ENCODE measurements around the gene ALG9.
"Not testable (repeated sequence)": the region's sequence is repeated elsewhere in the genome, so short reads cannot be mapped to it uniquely, and the experiment has no call there.

Gene ALG9

DNA sequence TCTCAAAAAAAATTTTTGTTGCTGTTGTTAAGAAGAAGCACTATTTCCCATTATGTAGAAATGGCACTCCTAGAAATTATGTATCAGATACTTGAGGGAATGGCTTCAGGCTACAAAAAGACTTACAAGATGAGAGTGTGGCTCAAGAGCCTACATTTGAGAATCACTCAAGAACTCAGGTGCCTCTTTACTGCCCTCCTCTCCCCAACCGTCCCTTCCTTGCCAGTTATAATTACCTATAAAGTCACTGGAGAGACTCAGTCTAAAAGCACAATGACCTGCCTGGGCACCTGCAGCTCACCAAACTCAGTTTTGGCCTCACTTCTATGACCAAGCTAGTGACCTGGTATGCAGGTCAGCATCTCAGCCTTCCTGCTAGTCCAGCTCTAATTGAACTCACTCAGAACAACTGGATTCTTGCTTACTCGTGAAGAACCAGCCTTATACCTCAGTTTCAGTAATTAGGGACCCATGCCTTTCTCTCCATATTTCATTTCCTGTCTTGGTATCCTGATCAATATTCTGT, 63.3 kb downstream of the ALG9 start:
- FAIRE-seq: no peak
- no peak for DNase-seq (ENCODE audit: extremely low spot score, insufficient read length, low read depth)

DNA sequence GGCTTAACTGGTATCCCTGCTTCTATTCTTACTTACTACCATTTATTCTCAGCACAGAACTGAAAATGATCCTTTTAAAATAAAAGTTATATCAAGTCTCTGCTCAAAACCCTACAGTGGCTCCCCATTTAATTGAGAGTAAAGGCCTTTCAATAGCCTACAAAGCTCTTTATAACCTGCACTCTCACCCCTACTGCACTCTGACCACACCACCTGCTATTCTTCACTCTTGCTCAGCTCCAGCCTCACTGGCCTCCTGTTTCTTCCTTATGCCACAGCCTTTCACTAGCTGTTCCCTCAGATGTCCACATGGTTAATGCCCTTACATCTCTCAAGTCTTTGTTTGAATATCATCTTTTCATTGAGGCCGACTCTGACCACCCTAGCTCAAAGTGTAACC, 64.3 kb downstream of the ALG9 start:
- DNase-seq (ENCODE audit: extremely low spot score, insufficient read length, low read depth) (no peak), FAIRE-seq (no peak)

DNA sequence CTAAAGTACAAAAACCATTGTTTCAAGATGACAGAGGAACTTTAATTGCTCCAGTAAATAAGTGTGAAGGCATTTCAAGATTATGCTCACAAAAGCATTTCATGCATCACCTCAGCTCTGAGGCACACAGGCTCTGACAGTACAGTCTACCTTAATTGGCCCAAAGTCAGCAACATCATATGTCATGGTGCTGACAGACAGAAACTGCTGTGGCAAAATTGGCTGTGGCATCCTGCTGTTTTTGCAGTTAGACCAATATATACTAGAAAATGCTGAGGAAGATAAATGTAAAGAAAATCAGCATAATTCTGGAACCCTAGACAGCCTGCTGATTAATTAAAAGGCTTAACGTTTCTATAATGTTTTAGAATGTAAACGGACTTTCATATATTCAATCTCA, 70.2 kb downstream of the ALG9 start:
- DNase-seq (ENCODE audit: extremely low spot score, insufficient read length, low read depth): no peak
- FAIRE-seq: no peak

DNA sequence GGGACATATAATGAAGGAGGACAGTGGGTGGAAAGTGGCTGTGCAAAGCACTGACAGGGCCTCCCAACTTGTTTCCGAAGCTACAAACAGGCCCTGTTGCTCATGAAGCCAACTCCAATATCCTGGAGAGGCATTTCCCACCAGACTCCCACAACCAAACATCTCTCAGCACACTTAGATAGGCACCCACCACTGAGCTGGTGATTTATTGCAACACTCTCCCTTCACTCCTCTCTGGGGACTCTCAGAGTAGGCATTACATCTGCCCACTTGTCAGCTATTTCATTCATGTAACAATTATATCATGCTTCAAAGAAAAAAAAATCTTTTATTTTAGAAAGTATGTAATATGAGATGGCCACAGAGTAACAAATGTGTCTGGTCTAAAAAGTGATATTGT, 73.1 kb downstream of the ALG9 start:
- no peak for FAIRE-seq
- no peak for DNase-seq (ENCODE audit: extremely low spot score, insufficient read length, low read depth)

DNA sequence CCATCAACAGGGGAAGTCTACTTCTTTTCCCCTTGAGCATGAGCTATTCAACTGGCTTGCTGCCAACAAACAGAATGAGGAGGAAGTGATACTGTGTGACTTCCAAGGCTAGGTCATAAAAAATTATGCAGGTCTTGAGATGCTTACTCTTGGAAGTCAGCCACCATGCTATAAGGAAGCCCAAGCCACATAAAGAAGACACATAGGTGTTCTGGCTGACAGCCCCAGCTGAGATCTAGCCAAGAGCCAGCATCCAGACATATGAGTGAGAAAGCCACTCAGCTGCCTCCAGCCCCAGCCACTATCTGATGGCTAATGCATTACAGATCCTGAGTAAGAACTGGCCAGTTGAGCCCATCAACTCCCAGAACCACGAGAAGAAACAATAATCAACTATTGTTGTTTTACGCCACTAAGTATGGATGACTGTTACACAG, 74.2 kb downstream of the ALG9 start:
- no peak for DNase-seq (ENCODE audit: extremely low spot score, insufficient read length, low read depth)
- FAIRE-seq: peak; percentile 69

DNA sequence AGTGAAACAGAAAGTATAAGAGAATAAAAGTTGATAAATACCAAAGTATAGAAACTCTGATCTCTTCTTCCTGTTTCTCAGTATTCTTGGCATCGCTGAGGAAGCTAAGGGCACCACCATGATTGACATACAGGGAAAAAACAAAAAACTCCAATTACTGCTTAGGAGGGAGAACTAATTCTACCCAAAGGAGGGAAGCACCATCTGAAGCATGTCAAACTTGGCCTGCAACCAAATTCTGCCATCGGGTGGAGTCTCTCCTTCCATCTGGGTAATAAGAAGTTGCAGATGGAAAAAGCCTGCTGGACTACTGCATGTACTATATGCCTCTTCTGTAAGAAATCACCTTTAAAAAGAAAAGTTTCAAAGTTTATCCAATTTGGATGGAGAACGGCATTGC, 74.7 kb downstream of the ALG9 start:
- FAIRE-seq: no peak
- no peak for DNase-seq (ENCODE audit: extremely low spot score, insufficient read length, low read depth)

DNA sequence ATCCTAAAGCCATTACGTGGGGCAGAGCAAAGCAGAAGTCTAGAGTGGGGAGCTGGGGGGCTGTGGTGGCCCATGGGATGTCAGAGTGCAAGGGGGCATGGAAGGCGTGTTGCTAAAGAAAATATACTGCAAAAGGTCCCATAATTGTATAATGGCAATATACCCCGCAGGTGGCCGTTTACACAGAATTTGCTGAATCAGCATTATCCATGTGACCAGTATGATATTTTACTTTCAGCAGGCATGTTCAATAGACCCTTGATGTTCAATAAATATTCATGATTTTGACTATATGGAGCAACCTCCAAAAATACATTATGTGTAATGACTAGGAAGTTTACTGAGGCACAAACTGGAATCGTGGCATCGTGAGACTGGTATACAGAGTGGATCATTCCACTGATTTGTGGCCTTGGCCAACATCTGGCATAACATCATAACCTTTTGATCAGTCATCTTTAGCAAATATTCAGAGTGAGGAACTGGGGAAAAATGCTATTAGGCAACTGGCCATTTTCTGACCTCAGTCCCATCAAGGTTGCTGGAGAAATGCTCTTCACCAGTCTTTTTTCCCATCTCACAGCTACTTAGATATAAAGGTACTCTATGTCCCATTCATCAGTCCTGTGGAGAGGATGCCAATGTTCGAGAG, 75.9 kb downstream of the ALG9 start:
- no peak for DNase-seq (ENCODE audit: extremely low spot score, insufficient read length, low read depth)

DNA sequence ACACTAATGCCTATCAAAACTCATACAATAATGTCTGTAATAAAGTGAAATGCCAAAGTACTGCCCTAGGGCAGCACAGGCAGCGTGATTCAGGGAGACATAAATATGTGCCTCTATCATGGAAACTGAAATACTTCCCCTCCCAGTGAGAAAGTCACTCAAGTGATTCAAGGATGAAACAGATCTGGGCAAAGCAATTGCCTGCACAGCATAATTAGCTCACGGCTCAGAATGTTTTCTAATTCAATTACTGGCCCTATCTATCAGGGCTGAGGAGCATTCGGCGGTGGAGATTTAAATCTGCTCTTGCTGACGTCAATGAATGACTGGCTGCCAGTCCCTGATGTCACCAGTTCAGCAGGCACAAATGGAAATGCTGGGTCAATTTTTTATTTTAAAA, 77.5 kb downstream of the ALG9 start:
- DNase-seq (ENCODE audit: extremely low spot score, insufficient read length, low read depth) (no peak), FAIRE-seq (no peak)

More for the DNA sequence above, 75.9 kb downstream of the ALG9 start:
- no peak for FAIRE-seq

DNA sequence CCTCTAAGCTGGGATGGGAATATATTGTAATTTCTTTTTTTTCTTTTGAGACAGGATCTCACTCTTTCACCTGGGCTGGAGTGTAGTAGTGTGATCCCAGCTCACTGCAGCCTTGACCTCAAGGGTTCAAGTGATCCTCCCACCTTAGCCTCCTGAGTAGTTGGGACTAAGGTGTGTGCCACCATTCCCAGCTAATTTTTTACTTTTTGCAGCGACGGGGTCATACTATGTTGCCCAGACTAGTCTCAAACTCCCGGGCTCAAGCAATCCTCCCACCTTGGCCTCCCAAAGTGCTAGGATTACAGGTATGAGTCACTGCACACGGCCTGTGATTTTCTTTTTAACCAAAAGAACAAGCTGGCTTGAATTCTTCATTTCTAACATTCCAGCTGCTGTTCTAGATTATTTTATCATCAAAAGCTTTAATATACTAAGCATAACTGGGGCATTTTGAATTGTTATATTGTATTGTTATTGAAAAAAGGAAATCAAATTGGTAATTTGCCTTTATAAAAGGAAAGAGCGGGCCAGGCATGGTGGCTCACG, 78.4 kb downstream of the ALG9 start:
- DNase-seq (ENCODE audit: extremely low spot score, insufficient read length, low read depth): no peak
- no peak for FAIRE-seq

DNA sequence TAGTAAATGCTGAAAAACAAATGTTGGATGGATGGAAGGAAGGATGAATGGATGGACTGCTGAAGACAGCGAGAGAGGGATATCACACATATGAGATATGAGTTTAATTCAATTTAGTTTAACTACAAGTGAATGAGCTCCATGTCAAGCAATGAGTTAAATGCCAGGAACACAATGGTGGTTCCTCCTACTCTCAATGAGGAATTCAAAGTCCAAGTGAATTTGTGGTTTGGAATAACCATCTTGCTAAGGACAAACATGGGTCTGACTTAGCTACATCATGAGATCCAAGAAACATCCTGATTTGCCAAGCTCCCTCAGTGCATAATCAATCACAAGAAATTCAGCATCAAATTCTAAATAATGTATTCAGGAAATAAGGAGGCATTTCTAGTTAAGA, 79.1 kb downstream of the ALG9 start:
- FAIRE-seq: no peak
- DNase-seq (ENCODE audit: extremely low spot score, insufficient read length, low read depth): no peak

DNA sequence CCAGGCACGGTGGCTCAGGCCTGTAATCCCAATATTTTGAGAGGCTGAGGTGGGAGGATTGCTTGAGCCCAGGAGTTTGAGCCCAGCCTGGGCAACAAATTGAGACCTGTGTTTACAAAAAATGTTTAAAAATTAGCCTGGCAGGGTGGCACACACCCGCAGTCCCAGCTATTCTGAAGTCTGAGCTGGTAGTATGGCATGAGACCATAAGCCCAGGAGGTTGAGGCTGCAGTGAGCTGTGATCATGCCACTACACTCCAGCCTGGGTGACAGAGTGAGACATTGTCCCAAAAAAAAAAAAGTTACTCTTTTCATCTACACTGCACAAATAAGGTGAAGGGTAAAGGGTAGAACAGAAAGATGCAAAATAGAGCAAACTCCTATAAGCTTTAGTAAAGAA, 82.9 kb downstream of the ALG9 start:
- FAIRE-seq: no peak
- no peak for DNase-seq (ENCODE audit: extremely low spot score, insufficient read length, low read depth)

DNA sequence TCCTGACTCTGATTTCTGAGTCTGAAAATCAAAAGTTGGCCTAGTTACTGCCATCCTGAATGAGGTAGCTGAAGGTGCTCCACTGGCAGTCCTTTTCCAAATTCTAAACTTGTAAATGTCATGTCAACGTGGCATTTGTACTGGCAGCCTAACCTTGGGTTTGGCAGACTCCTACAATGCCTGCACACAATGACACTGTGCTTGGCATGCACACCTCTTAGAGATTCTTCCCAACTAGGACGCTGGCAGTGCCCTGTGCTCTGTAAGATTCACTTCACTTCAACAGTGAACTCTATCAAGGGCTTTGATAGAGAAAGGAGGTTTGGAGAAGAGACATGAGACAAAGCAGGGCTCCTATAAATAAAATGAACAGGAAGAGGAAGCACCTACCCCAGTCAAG, 83.3 kb downstream of the ALG9 start:
- FAIRE-seq (no peak), DNase-seq (ENCODE audit: extremely low spot score, insufficient read length, low read depth) (no peak)

DNA sequence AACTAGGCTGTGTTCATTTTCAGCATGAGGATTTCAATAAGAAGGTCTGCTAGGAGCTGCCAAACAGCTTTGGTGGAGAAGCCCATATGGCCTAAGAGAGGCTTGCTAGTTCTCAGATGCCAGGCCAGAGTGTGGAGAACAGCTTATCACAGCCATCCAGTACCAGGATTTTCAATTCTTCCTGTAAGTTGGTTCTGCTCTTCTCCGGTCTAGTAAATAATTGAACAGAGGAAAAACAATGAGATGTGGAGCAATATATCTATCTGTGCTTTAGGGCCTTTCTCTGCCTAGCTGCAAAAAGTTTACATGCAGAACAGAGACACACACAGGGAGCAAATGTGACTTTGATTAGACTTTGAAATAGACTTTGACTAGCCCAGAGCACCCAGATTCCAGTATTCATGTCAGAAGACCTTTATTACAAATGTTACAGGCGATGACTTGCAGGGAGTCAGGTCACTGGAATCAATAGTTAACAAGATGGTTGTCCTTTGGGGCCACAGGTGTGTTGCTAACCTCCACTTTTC, 85.4 kb downstream of the ALG9 start:
- no peak for FAIRE-seq

DNA sequence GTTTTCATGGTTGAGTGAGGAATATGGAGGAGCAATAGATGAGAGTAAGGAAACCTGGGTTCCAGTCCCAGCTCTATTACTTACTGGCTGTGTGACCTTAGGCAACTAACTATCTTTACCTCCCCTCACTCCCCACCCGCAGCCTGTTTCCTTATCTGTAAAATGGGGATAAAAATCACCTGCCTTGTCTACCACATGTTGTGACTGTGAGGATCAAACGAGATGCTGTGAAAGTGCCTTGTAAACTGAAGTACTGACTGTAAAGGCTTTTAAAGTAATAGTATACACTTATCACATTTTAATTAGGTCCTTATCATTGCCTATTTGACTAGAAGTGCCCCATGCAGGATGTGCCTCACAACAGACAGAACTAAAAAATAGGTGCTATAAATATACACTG, 86.3 kb downstream of the ALG9 start:
- FAIRE-seq (no peak), DNase-seq (ENCODE audit: extremely low spot score, insufficient read length, low read depth) (no peak)

More for the DNA sequence above, 85.4 kb downstream of the ALG9 start:
- no peak for DNase-seq (ENCODE audit: extremely low spot score, insufficient read length, low read depth)

DNA sequence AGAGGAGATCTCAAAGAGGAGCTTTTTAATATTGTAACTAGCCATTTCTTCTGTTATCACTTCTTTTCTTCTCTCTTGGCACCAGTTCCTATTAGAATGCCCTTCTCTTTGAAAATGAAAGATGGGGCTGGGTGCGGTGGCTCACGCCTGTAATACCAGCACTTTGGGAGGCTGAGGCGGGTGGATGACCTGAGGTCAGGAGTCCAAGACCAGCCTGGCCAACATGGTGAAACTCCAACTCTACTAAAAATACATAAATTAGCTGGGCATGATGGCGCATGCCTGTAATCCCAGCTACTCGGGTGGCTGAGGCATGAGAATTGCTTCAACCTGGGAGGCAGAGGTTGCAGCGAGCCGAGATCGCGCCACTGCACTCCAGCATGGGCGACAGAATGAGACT, 87.1 kb downstream of the ALG9 start:
- not testable (repeated sequence) for DNase-seq (ENCODE audit: extremely low spot score, insufficient read length, low read depth); FAIRE-seq

DNA sequence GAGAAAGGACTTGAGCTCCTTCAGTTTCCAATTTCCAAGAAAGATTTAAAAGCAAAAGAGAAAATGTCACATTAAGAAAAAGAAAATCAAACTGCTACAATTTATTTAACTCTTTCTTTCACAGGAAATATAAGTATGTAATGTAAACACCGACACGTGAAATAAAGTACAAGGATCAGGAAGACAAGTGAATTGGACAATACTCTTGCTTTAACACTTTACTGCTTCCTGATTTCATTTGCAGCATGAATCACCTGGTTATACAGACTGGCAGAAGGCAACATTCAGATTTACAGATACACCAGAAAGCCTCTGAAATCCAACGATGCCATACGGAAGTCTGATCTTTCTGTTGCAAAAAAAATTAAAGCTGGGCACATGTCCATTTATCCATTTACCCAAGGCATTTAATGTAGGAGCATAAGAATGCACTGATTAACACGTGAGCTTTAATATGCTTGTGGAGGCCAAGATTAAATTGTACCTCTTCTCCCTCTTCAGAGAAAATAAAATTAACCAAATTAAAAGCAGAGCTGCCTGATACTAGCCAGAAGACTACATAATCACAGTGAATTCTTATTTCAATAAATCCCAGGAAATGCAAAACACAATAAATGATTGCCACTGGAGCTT, 89.2 kb downstream of the ALG9 start:
- no peak for FAIRE-seq

DNA sequence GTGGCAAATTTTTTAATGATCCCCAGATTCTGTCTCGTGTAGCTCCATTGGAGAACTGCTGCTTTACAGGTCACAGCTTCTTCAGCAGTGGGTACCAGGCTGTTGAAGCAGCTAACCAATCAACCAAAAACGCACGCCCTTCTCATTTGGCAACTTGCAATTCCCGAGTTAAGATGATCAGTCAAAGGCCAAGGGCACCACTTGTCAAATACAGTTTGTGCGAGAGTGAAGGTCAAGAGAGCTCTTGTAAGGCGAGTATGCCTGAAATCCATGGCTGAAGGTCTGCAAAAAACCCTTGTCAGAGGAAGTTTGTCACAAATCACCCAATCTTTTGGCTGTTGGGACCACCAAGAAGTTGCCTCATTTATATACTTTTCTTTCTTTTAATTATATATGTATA, 92.3 kb downstream of the ALG9 start:
- DNase-seq (ENCODE audit: extremely low spot score, insufficient read length, low read depth): no peak
- no peak for FAIRE-seq

More for the DNA sequence above, 89.2 kb downstream of the ALG9 start:
- no peak for DNase-seq (ENCODE audit: extremely low spot score, insufficient read length, low read depth)

DNA sequence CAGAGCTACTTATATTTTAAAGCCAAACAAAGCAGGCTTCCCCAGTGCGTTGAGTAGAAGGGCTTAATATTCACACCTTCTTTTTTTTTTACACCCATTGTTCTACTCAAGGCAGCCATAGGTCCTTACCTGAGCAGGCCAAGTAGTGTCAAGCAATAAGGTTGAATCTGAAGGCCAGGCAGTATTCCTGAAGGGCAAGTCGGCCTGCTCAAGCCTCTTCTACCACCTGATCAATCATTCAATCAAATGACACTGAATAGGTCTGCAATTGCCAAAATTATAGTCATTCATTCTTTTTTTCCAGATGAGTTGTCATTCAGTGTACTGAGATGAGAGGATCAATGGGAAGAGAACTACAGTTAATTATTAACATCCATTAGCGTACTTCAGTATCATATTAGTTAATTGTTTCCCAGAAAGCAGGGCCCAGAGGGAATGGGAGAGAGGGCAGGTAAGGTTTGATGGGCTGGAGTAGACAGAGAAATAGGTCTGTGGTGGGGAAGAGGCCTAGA, 93.3 kb downstream of the ALG9 start:
- FAIRE-seq (no peak), DNase-seq (ENCODE audit: extremely low spot score, insufficient read length, low read depth) (no peak)

DNA sequence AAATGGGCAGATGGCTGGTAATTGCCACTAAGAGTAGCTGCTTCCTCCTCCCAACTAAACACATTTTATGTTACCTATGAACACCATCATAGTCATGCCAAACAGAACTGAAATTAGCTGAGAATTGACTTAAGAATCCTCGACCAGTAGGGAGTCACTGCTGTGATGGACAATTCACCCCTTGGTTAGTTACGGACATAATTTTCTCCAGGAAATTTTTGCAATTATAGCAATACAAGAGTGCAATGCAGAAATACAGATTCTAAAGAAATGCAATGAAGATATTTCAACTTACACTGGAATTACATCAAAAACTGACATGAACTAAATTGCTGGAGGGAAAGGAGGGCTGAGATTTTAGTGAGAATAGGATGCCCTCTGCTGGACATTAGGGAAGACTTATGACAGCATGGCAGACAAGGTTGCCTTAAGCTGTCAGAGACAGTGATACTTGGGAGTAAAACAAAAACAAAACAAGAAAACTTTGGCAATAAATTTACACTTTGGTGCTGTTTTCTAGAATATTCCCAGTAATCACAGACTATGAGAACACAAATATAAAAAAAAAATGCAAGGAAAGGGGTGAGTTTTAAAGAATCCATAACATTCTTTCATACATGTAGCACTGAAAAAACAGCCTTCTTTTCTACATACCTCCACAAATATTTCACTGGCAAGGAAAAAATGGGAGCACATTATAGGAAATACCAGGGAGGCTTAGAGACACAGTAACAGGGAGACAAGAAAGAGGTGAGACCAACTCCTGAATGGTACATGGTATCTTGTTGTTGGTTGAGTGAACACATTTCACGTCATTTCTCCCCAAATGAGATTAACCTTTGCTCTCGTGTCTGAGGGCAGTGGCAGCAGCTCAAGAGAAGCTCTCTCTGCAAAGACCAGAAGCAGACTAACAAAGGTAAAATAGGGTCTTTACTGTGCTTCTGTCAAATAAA, 94.0 kb downstream of the ALG9 start:
- DNase-seq (ENCODE audit: extremely low spot score, insufficient read length, low read depth) (peak; percentile 29), FAIRE-seq (peak; percentile 72)
